Measurements from ENCODE around the gene PRKCE.

- no peak for TF ChIP-seq CTCF (conservative IDR thresholded peaks at IDR 0.05; ENCODE audit: low read depth, low read length)
- TF ChIP-seq EZH2 (IDR thresholded peaks at IDR 0.05; ENCODE audit: borderline replicate concordance, low read depth, low read length, poor library complexity, severe bottlenecking) = no peak
Observed at GRCh38 chr2:45911538-45911937, 260.1 kb downstream of the PRKCE start.
